GM21737 (cell line): ENCODE measurements around the gene IGHMBP2.

Experiments used
- ATAC-seq: cut with Tn5 transposase; IDR thresholded peaks from one replicate; pipeline ENCODE4 v1.9.1; 2021; ENCODE audit warnings: mild to moderate bottlenecking, moderate library complexity; ENCODE audit not compliant: unreplicated experiment

Gene IGHMBP2

GRCh38 chr11:68978626-68978930 lies 74.9 kb downstream of the IGHMBP2 start:
- no peak for ATAC-seq

GRCh38 chr11:68978931-68979594 lies 75.4 kb downstream of the IGHMBP2 start:
- ATAC-seq = no peak

GRCh38 chr11:68979931-68980775 lies 76.5 kb downstream of the IGHMBP2 start:
- no peak for ATAC-seq

DNA sequence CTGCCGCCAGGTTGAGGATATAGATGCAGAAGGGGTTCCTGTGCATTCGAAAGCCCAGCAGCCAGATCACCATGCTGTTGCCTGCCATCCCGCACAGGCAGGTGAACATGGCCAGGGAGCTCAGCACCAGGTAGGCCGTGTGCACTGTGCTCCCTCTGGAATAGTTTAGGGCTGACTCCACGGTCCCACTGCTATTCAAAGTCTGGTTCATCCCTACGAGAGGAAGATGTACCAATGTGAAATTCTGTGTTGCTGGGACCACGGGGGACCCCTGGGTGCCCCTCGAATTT lies 77.0 kb downstream of the IGHMBP2 start, which contains the start of gene MRGPRD:
MRGPRD (minus strand) TSS at position 211 of the 290 bp plus-strand sequence; CDS start at position 211, 0 bp downstream.
- ATAC-seq = no peak

- ATAC-seq = no peak
Measured at GRCh38 chr11:68982134-68982533, 78.4 kb downstream of the IGHMBP2 start.

GRCh38 chr11:68983801-68984200 lies 80.1 kb downstream of the IGHMBP2 start:
- ATAC-seq = no peak

DNA sequence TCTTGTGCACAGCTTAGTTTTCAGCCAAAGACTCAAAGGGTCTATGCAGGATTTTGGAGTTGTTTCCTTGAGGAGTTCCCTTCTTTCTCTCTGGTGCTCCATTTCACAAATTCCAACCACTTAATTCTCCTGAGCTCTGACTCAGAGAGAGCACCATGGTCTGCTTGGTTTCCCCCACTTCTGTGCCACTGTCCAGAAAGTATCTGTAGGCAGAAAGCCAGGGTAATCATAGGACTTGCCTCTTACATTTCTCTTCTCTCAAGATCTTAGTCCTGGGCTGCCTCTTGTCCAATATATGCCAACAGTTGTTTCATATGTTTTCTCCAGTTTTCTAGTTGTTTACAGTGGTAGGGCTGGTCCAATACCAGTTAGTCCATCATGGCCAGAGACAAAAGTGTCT lies 83.5 kb downstream of the IGHMBP2 start:
- ATAC-seq = no peak

DNA sequence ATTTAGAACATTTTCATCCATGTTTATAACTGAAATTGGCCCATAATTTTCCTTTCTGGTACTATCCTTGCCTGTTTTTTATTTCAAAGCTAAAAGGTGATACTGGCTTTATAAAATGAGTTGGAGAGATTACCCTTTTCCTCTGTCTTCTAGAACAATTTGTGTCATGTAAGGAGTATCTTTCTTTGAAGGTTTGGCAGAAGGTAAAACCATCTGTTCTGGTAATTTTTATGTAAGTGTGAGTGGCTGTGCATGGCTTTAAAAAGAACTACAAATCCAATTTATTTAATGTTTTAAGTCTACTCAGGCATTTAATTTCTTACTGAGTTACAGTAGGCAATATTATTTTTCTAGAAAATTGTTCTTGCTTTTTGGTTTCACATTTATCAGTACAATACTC lies 84.8 kb downstream of the IGHMBP2 start:
- no peak for ATAC-seq
